ENCODE results near the gene TRMT61A. TPM values are rescaled to one million over a fixed set of nuclear protein-coding genes. Genes with fewer than 3 reads are reported as not detected.

Gene TRMT61A
- total and polyA plus RNA-seq, 2 of the 4 experiments (the other 2 are of a cell fraction): 5.7 to 16.2 TPM

DNA sequence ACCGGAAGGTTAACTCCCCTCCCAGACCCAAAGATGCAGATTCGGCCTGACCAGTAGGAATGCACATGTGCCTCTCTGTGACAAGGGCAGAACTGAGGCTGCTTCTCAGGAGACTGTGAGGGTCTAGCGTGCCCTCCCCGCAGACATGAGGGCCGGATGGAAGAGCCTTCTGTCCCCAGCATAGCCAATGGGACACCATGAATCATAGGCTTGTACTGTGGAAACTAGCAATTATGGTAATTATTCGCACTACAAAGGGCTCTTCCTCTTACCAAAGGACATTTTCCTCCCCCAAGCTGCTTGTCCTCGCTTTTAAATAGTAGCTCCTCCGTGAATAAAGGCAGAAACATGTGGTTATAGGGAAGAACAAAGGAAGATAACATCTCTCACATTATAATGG is 40.0 kb downstream of the TRMT61A start:
- no peak overlapping the region for H3K4me2 ChIP-seq (ENCODE audit: low read depth, low read length)
- in situ Hi-C loops (cut with MboI; ENCODE audit: low sequenced_read_pairs): no loop called here
- ATAC-seq (ENCODE audit: low read depth) (no peak), DNase-seq (no peak)
- H3K9ac ChIP-seq (ENCODE audit: low read depth, low read length): no peak overlapping the region
- TF ChIP-seq FOS (IDR thresholded peaks at IDR 0.05; ENCODE audit: low read depth, low read length): no peak
- no peak for TF ChIP-seq MXI1 (IDR thresholded peaks at IDR 0.05; ENCODE audit: borderline replicate concordance, low read depth, low read length)
- TF ChIP-seq, protein P1, sequence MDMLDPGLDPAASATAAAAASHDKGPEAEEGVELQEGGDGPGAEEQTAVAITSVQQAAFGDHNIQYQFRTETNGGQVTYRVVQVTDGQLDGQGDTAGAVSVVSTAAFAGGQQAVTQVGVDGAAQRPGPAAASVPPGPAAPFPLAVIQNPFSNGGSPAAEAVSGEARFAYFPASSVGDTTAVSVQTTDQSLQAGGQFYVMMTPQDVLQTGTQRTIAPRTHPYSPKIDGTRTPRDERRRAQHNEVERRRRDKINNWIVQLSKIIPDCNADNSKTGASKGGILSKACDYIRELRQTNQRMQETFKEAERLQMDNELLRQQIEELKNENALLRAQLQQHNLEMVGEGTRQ (IDR thresholded peaks at IDR 0.05; ENCODE audit: low read depth, low read length): no peak
- no peak for TF ChIP-seq RAD21 (IDR thresholded peaks at IDR 0.05; ENCODE audit: low read length)
- TF ChIP-seq RCOR1 (IDR thresholded peaks at IDR 0.05; ENCODE audit: insufficient replicate concordance, low read length): no peak
- TF ChIP-seq SMC3 (IDR thresholded peaks at IDR 0.05; ENCODE audit: low read depth, low read length): no peak
- TF ChIP-seq MAFK (IDR thresholded peaks at IDR 0.05; ENCODE audit: low read depth, low read length): no peak
- TF ChIP-seq RFX5 (IDR thresholded peaks at IDR 0.05; ENCODE audit: low read depth, low read length): no peak
- no peak for TF ChIP-seq MAZ (IDR thresholded peaks at IDR 0.05; ENCODE audit: borderline replicate concordance, low read depth, low read length)
- H3K4ac ChIP-seq (ENCODE audit: low read depth, low read length): no peak overlapping the region
- no peak overlapping the region for H2BK15ac ChIP-seq (ENCODE audit: low read depth, low read length)
- no peak overlapping the region for H3K27ac ChIP-seq (ENCODE audit: insufficient read depth, low read length)
- peaks cover 5% of the 10 kb centered on the region for H3K36me3 ChIP-seq (ENCODE audit: control insufficient read depth, insufficient read depth, low read length)
- no peaks in the 10 kb centered on the region for H3K27me3 ChIP-seq (ENCODE audit: control insufficient read depth, insufficient read depth, low read length)
- peaks cover 39% of the 10 kb centered on the region for H4K20me1 ChIP-seq (ENCODE audit: insufficient read depth, low read length)
- no peak overlapping the region for H2AK9ac ChIP-seq (replicated peaks; ENCODE audit: low read depth, low read length, poor library complexity)
- no peak overlapping the region for H4K5ac ChIP-seq (ENCODE audit: low read depth, low read length)
- 100% methylated on average over 2 of the region's 8 CpGs; no CpG with 5 or more reads in 1 of the 2 experiments for WGBS, 2 experiments (ENCODE audit: extremely low coverage in 2 of 2, insufficient read length in 1 of 2)
- no peak overlapping the region for H2AFZ ChIP-seq (replicated peaks; ENCODE audit: low read length, poor library complexity)
- H3K9me3 ChIP-seq (ENCODE audit: control insufficient read depth, insufficient read depth, low read length): no peaks in the 10 kb centered on the region
- CTCF ChIA-PET: no interaction called here
- H4K91ac ChIP-seq (ENCODE audit: insufficient read depth, low read depth, low read length): no peak overlapping the region
- H2AK5ac ChIP-seq (ENCODE audit: low read depth, low read length): no peak overlapping the region
- H3K79me1 ChIP-seq (ENCODE audit: low read depth in 1 of 2, low read length in 2 of 2): peaks cover 17 to 54% of the 10 kb centered on the region in 2 experiments; a peak in 3 of 4 replicates
- no peak overlapping the region for H3K18ac ChIP-seq (ENCODE audit: low read depth, low read length)
- H2BK120ac ChIP-seq (ENCODE audit: low read depth, low read length): no peak overlapping the region
- no peak overlapping the region for H2BK5ac ChIP-seq (ENCODE audit: low read depth, low read length, poor library complexity, severe bottlenecking)
- BruUV-seq (replicated peaks): no TSS peak
- no peaks in the 10 kb centered on the region for H3K9me1 ChIP-seq (ENCODE audit: insufficient read depth, low read length)
- no peak overlapping the region for H3K4me3 ChIP-seq (ENCODE audit: insufficient read depth, low read depth, low read length)
- intact Hi-C loops (cut with micrococcal nuclease): no loop called here
- H3K14ac ChIP-seq (replicated peaks; ENCODE audit: low read depth, low read length): no peak overlapping the region
- H3K56ac ChIP-seq (ENCODE audit: extremely low read depth, insufficient read depth, low read length): no peak overlapping the region
- H2BK20ac ChIP-seq (ENCODE audit: low read depth, low read length): no peak overlapping the region
- H4K8ac ChIP-seq (ENCODE audit: low read depth in 2 of 2, low read length in 2 of 2): no peak overlapping the region
- H3K23ac ChIP-seq (ENCODE audit: low read depth, low read length): no peak overlapping the region
- POLR2A ChIA-PET (ENCODE audit: unreplicated experiment): no interaction called here
- dilution Hi-C loops (cut with HindIII; ENCODE audit: low sequenced_read_pairs, unreplicated experiment): no loop called here
- H3K4me1 ChIP-seq (ENCODE audit: control insufficient read depth, insufficient read depth, low read length): peaks cover 2% of the 10 kb centered on the region; the same call in 1 of the 2 replicates
